SIG-M5 treated with dmso at 0.1 percent for 504 hours (cell line): ENCODE measurements around the gene MED25.

Experiments
- DNase-seq: peaks from one replicate; lab custom pipeline; 2025; ENCODE audit not compliant: unreplicated experiment; lab: John Stamatoyannopoulos, UW

Gene MED25

GRCh38 chr19:49840321-49840720 is 22.2 kb downstream of the MED25 start:
- DNase-seq = no peak

- DNase-seq = no peak
These were observed 22.7 kb downstream of the MED25 start for GRCh38 chr19:49840736-49841249.

GRCh38 chr19:49843265-49843664 is 25.2 kb downstream of the MED25 start:
- no peak for DNase-seq

GRCh38 chr19:49844138-49845095 is 26.3 kb downstream of the MED25 start:
- peak; percentile 81 for DNase-seq

- no peak for DNase-seq
These were observed 27.3 kb downstream of the MED25 start for GRCh38 chr19:49845414-49845813.

GRCh38 chr19:49846408-49846807 is 28.3 kb downstream of the MED25 start:
- no peak for DNase-seq

- peak; percentile 74 for DNase-seq
These were observed 29.9 kb downstream of the MED25 start for GRCh38 chr19:49847731-49848696.

- DNase-seq = no peak
These were observed 30.8 kb downstream of the MED25 start for GRCh38 chr19:49848938-49849337.

- no peak for DNase-seq
These were observed 31.5 kb downstream of the MED25 start for GRCh38 chr19:49849433-49850220.

GRCh38 chr19:49850221-49850486 is 32.1 kb downstream of the MED25 start:
- no peak for DNase-seq

- DNase-seq = peak; percentile 89
These were observed 32.6 kb downstream of the MED25 start, which contains the start of gene PTOV1 for GRCh38 chr19:49850487-49851342. Gene PTOV1 (plus strand): TSS chr19:49851159.

- DNase-seq = no peak
These were observed 33.6 kb downstream of the MED25 start for GRCh38 chr19:49851456-49852259.

- DNase-seq = no peak
These were observed 34.6 kb downstream of the MED25 start for GRCh38 chr19:49852631-49853126.

- no peak for DNase-seq
These were observed 35.8 kb downstream of the MED25 start for GRCh38 chr19:49853852-49854377.

GRCh38 chr19:49854378-49855263 is 36.5 kb downstream of the MED25 start:
- DNase-seq = no peak

- DNase-seq = no peak
These were observed 37.2 kb downstream of the MED25 start for GRCh38 chr19:49855277-49855675.
